GM18502 (cell line): ENCODE data around the gene PPID.
"Not testable (repeated sequence)": the region's sequence is repeated elsewhere in the genome, so short reads cannot be mapped to it uniquely, and the experiment has no call there.

Source experiments
- ATAC-seq: cut with Tn5 transposase; IDR thresholded peaks from one replicate; pipeline ENCODE4 v1.9.1; 2021; ENCODE audit warnings: mild to moderate bottlenecking; ENCODE audit not compliant: unreplicated experiment, poor library complexity

PPID gene

GRCh38 chr4:158670975-158671664 lies 52.1 kb downstream of the PPID start:
- ATAC-seq = peak; percentile 34

- ATAC-seq = no peak
Observed at GRCh38 chr4:158669310-158669709, 53.9 kb downstream of the PPID start.

GRCh38 chr4:158667651-158668198 lies 55.5 kb downstream of the PPID start:
- ATAC-seq = no peak

DNA sequence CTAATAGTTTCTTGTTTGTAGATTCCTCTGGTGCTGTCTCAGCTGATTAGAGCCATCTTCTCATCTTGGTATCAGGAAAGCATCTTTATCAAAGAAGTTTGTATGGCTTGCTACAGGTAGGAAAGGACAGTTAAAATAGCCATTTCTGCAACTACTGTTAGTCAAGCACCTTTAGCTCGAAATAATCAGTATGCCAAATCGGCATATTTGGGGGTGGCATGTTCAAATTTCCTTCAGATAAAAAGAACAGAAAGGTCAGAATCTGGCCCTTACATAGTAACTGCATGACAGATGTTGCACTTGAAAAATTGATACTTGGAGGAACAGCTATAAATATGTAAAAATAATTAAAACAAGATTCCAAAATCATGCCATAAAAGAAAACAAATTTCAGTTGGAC lies 56.3 kb downstream of the PPID start:
- no peak for ATAC-seq

DNA sequence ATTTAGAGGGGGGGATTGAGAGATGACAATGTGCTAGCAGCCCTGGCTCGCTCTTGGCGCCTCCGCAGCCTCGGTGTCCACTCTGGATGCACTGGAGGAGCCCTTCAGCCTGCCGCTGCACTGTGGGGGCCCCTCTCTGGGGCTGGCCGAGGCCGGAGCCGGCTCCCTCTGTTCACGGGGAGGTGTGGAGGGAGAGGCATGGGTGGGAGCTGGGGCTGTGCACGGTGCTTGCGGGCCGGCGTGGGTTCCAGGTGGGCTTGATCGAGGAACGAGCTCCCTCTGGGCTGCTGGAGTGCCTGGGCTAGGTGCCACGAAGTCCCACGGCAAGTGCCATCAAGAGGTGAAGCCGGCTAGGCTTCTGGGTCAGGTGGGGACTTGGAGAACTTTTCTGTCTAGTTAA lies 58.4 kb downstream of the PPID start:
- no peak for ATAC-seq

GRCh38 chr4:158663707-158664625 lies 59.2 kb downstream of the PPID start:
- not testable (repeated sequence) for ATAC-seq

GRCh38 chr4:158663255-158663654 lies 59.9 kb downstream of the PPID start:
- ATAC-seq = not testable (repeated sequence)
